HepG2 (cell line): ENCODE data around the gene RARS2. TPM values are rescaled to one million over a fixed set of nuclear protein-coding genes. Genes with fewer than 3 reads are reported as not detected.

ENCODE experiments used
- GATA4 ChIP-seq: sonication (generic); IDR thresholded peaks from 2 replicates; pipeline ENCODE4 v1.6.1; 2016; ENCODE audit warnings: antibody characterized with exemption, low read depth, borderline replicate concordance
- GATAD2A ChIP-seq: IDR thresholded peaks from 2 replicates; pipeline ENCODE4 v1.6.1; 2016
- HDAC2 ChIP-seq: sonication (generic); formaldehyde crosslinking; IDR thresholded peaks from 2 replicates; pipeline ENCODE4 v1.4.0; 2020; ENCODE audit warnings: missing genetic modification reagents
- HOXA7 ChIP-seq: sonication (generic); formaldehyde crosslinking; IDR thresholded peaks from 2 replicates; pipeline ENCODE4 v1.8.1; 2022; ENCODE audit warnings: mild to moderate bottlenecking, missing genetic modification reagents, moderate library complexity
- KDM1A ChIP-seq: IDR thresholded peaks from 2 replicates; pipeline ENCODE4 v1.6.1; 2016; ENCODE audit warnings: missing compliant biosample characterization
- MYNN ChIP-seq: sonication (generic); formaldehyde crosslinking; IDR thresholded peaks from 2 replicates; pipeline ENCODE4 v1.4.0; 2020; ENCODE audit warnings: mild to moderate bottlenecking, low read depth, missing genetic modification reagents
- NCOA5 ChIP-seq: sonication (generic); formaldehyde crosslinking; IDR thresholded peaks from 2 replicates; pipeline ENCODE4 v1.4.0; 2020; ENCODE audit warnings: missing genetic modification reagents
- NFKB2 ChIP-seq: sonication (generic); formaldehyde crosslinking; IDR thresholded peaks from 2 replicates; pipeline ENCODE4 v1.4.0; 2020; ENCODE audit warnings: missing genetic modification reagents, borderline replicate concordance
- RAD51 ChIP-seq: fragments of 450-650 bp; IDR thresholded peaks from 2 replicates; pipeline ENCODE4 v1.6.1; 2016; ENCODE audit warnings: borderline replicate concordance
- RFXAP ChIP-seq: sonication (generic); formaldehyde crosslinking; IDR thresholded peaks from 2 replicates; pipeline ENCODE4 v1.4.0; 2020; ENCODE audit warnings: missing genetic modification reagents, borderline replicate concordance
- SYNCRIP ChIP-seq: fragments of 200-400 bp; formaldehyde crosslinking; IDR thresholded peaks from 2 replicates; pipeline ENCODE4 v1.6.1; 2018; ENCODE audit warnings: mild to moderate bottlenecking, low read depth, low read length; ENCODE audit not compliant: insufficient read depth
- ZNF24 ChIP-seq: fragments of 450-650 bp; IDR thresholded peaks from 2 replicates; pipeline ENCODE4 v1.6.1; 2017; ENCODE audit warnings: antibody characterized with exemption, mild to moderate bottlenecking
- ZNF30 ChIP-seq: sonication (generic); formaldehyde crosslinking; IDR thresholded peaks from 2 replicates; pipeline ENCODE4 v1.5.0; 2020; ENCODE audit warnings: mild to moderate bottlenecking, missing genetic modification reagents
- ZNF768 ChIP-seq: sonication (generic); formaldehyde crosslinking; IDR thresholded peaks from 2 replicates; pipeline ENCODE4 v1.4.0; 2020; ENCODE audit warnings: missing genetic modification reagents
- polyA plus RNA-seq, 8 experiments: library from polyadenylated mRNA; depleted of rRNA in 3 of 8; stranded (reverse) in 7 of 8; unstranded in 1 of 8; fragments of >200 nt; fragmentation: Illumina TruSeq in 4 of 8; extraction: Trizol in 4 of 8; gene quantifications; 2 replicates each; pipeline versions ENCODE4 v1.2.1 to v1.2.3, GENCODE V29; 2011 to 2016; ENCODE audit warnings: low read depth in 4 of 8, missing spikeins in 1 of 8, mixed read lengths in 1 of 8; ENCODE audit not compliant: insufficient read depth in 1 of 8
- total RNA-seq, 5 experiments: library from RNA; depleted of rRNA; stranded (reverse); fragments of >200 nt; fragmentation: Illumina TruSeq; extraction: Trizol; gene quantifications; 2 replicates each; pipeline ENCODE4 v1.2.3, GENCODE V29; 2016; ENCODE audit warnings: low read depth in 1 of 5
- TF ChIP-seq, protein P1 (sequence below): sonication (generic); formaldehyde crosslinking; IDR thresholded peaks from 2 replicates; pipeline ENCODE4 v1.5.1; 2020; ENCODE audit warnings: mild to moderate bottlenecking, missing genetic modification reagents, borderline replicate concordance
- TF ChIP-seq, protein P2 (sequence below): sonication (generic); formaldehyde crosslinking; IDR thresholded peaks from 2 replicates; pipeline ENCODE4 v1.5.0; 2020; ENCODE audit warnings: mild to moderate bottlenecking, missing genetic modification reagents, moderate library complexity
- TF ChIP-seq, protein P3 (sequence below): sonication (generic); formaldehyde crosslinking; IDR thresholded peaks from 2 replicates; pipeline ENCODE4 v1.5.0; 2020; ENCODE audit warnings: mild to moderate bottlenecking, missing genetic modification reagents, borderline replicate concordance

Gene RARS2
- total and polyA plus RNA-seq, 2 of the 13 experiments (the other 11 are each of a cell fraction or from before 2014, with no cell fraction given), result 23.4 to 80.1 TPM

DNA sequence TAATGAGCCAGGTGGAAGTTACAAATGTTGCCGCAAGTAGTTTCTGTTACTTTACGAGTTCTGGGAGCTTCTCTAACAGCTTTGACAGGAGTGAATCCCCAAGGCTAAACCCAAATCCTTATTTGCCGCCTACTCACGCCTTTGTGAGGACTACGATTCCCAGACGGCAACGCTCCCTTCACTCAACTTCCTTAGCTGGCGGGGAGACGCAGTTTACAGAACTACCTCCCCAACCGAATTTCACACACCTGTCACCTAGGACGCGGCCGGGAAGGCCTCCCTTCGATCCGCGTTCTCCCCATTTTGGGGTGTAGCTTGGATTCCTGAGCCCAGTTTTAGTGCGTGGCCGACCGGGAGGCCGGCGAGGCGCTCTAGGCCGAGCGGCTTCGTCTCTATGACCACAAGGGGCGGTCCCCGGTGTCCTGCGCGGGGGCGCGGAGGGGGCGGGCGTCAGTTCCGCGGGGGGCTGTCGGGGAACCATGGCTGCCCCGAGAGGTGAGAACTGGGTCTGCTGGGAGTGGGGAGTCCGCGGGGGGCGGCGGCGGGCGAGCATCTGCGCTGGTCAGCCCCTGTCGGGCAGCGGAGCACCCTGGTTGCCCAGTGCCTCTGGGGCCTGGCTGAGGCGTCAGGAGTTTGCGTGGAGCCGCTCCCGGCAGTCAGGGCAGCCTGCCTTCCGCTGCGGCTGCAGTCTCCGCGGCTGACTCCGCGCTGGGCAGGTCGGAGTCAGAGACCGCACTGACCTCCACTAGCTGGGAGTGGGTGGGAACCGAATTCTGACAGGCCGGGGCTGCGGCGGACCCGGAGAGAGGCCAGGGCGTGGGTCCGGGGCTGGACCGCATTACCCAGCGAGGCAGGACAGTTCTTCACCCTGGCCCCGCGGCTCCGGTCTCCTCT lies 117.0 kb downstream of the RARS2 start, which contains the start of gene SLC35A1 (continued):
- TF ChIP-seq NFKB2 (CRISPR knock-in tag) (peak; percentile 88; the same call in 1 of the 2 replicates), GATA4 (0 out of 2 replicates have a peak, but pooled peaks have one; percentile 76), HDAC2 (CRISPR knock-in tag) (peak; percentile 31; the same call in 1 of the 2 replicates), MYNN (CRISPR knock-in tag) (0 out of 2 replicates have a peak, but pooled peaks have one; percentile 48), SYNCRIP (no peak), NCOA5 (CRISPR knock-in tag) (no peak), RFXAP (peak; percentile 71), RAD51 (no peak), ZNF24 (no peak), ZNF30 (CRISPR knock-in tag) (no peak), GATAD2A (CRISPR knock-in tag) (peak; percentile 54; the same call in 1 of the 2 replicates), HOXA7 (no peak), ZNF768 (peak; percentile 50; the same call in 1 of the 2 replicates), KDM1A (CRISPR knock-in tag) (no peak)
- TF ChIP-seq, protein P1, sequence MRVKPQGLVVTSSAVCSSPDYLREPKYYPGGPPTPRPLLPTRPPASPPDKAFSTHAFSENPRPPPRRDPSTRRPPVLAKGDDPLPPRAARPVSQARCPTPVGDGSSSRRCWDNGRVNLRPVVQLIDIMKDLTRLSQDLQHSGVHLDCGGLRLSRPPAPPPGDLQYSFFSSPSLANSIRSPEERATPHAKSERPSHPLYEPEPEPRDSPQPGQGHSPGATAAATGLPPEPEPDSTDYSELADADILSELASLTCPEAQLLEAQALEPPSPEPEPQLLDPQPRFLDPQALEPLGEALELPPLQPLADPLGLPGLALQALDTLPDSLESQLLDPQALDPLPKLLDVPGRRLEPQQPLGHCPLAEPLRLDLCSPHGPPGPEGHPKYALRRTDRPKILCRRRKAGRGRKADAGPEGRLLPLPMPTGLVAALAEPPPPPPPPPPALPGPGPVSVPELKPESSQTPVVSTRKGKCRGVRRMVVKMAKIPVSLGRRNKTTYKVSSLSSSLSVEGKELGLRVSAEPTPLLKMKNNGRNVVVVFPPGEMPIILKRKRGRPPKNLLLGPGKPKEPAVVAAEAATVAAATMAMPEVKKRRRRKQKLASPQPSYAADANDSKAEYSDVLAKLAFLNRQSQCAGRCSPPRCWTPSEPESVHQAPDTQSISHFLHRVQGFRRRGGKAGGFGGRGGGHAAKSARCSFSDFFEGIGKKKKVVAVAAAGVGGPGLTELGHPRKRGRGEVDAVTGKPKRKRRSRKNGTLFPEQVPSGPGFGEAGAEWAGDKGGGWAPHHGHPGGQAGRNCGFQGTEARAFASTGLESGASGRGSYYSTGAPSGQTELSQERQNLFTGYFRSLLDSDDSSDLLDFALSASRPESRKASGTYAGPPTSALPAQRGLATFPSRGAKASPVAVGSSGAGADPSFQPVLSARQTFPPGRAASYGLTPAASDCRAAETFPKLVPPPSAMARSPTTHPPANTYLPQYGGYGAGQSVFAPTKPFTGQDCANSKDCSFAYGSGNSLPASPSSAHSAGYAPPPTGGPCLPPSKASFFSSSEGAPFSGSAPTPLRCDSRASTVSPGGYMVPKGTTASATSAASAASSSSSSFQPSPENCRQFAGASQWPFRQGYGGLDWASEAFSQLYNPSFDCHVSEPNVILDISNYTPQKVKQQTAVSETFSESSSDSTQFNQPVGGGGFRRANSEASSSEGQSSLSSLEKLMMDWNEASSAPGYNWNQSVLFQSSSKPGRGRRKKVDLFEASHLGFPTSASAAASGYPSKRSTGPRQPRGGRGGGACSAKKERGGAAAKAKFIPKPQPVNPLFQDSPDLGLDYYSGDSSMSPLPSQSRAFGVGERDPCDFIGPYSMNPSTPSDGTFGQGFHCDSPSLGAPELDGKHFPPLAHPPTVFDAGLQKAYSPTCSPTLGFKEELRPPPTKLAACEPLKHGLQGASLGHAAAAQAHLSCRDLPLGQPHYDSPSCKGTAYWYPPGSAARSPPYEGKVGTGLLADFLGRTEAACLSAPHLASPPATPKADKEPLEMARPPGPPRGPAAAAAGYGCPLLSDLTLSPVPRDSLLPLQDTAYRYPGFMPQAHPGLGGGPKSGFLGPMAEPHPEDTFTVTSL (CRISPR knock-in tag), result 0 out of 2 replicates have a peak, but pooled peaks have one; percentile 25
- TF ChIP-seq, protein P2, sequence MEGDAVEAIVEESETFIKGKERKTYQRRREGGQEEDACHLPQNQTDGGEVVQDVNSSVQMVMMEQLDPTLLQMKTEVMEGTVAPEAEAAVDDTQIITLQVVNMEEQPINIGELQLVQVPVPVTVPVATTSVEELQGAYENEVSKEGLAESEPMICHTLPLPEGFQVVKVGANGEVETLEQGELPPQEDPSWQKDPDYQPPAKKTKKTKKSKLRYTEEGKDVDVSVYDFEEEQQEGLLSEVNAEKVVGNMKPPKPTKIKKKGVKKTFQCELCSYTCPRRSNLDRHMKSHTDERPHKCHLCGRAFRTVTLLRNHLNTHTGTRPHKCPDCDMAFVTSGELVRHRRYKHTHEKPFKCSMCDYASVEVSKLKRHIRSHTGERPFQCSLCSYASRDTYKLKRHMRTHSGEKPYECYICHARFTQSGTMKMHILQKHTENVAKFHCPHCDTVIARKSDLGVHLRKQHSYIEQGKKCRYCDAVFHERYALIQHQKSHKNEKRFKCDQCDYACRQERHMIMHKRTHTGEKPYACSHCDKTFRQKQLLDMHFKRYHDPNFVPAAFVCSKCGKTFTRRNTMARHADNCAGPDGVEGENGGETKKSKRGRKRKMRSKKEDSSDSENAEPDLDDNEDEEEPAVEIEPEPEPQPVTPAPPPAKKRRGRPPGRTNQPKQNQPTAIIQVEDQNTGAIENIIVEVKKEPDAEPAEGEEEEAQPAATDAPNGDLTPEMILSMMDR (CRISPR knock-in tag), result peak; percentile 38
- TF ChIP-seq, protein P3, sequence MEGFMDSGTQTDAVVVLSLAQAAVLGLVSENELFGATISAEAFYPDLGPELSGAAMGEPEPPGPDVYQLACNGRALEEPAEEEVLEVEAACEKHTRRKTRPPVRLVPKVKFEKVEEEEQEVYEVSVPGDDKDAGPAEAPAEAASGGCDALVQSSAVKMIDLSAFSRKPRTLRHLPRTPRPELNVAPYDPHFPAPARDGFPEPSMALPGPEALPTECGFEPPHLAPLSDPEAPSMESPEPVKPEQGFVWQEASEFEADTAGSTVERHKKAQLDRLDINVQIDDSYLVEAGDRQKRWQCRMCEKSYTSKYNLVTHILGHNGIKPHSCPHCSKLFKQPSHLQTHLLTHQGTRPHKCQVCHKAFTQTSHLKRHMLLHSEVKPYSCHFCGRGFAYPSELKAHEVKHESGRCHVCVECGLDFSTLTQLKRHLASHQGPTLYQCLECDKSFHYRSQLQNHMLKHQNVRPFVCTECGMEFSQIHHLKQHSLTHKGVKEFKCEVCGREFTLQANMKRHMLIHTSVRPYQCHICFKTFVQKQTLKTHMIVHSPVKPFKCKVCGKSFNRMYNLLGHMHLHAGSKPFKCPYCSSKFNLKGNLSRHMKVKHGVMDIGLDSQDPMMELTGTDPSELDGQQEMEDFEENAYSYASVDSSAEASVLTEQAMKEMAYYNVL (CRISPR knock-in tag), result peak; percentile 82
